H9 (cell line): ENCODE results near the gene TMED7. TPM values are rescaled to one million over a fixed set of nuclear protein-coding genes. Genes with fewer than 3 reads are reported as not detected.
"Not testable (repeated sequence)": the region's sequence is repeated elsewhere in the genome, so short reads cannot be mapped to it uniquely, and the experiment has no call there.

Experiments used
- DNase-seq: peaks from one replicate; pipeline ENCODE4 v3.0.0-alpha.2; 2017
- H2AFZ ChIP-seq: one replicate; pipeline ENCODE4 v1.6.1; 2013; ENCODE audit warnings: mild to moderate bottlenecking, low read length, control low read depth, moderate library complexity
- H2AK5ac ChIP-seq: 2 replicates; pipeline ENCODE4 v1.6.1; 2013; ENCODE audit warnings: low read length, control low read depth, mixed read lengths; ENCODE audit not compliant: insufficient read length
- H2BK120ac ChIP-seq: one replicate; pipeline ENCODE4 v1.6.1; 2013; ENCODE audit warnings: low read depth, mild to moderate bottlenecking, low read length, control low read depth, inconsistent platforms; ENCODE audit not compliant: poor library complexity, severe bottlenecking
- H2BK12ac ChIP-seq: 2 replicates; pipeline ENCODE4 v1.6.1; 2013; ENCODE audit warnings: low read length, control low read depth, mixed read lengths, low read depth; ENCODE audit not compliant: insufficient read length
- H2BK15ac ChIP-seq: 2 replicates; pipeline ENCODE4 v1.6.1; 2013; ENCODE audit warnings: low read depth, low read length, control low read depth
- H2BK20ac ChIP-seq: one replicate; pipeline ENCODE4 v1.6.1; 2013; ENCODE audit warnings: low read depth, mild to moderate bottlenecking, low read length, control low read depth, inconsistent platforms; ENCODE audit not compliant: poor library complexity, severe bottlenecking
- H2BK5ac ChIP-seq: 2 replicates; pipeline ENCODE4 v1.6.1; 2013; ENCODE audit warnings: low read length, control low read depth, mixed read lengths; ENCODE audit not compliant: insufficient read length
- H3K14ac ChIP-seq: 2 replicates; pipeline ENCODE4 v1.6.1; 2013; ENCODE audit warnings: low read length, control low read depth; ENCODE audit not compliant: insufficient read depth
- H3K18ac ChIP-seq: 2 replicates; pipeline ENCODE4 v1.6.1; 2013; ENCODE audit warnings: low read depth, mild to moderate bottlenecking, mixed read lengths, low read length, control low read depth; ENCODE audit not compliant: insufficient read length
- H3K23ac ChIP-seq: 2 replicates; pipeline ENCODE4 v1.6.1; 2013; ENCODE audit warnings: low read length, control low read depth, mixed read lengths, low read depth; ENCODE audit not compliant: insufficient read length
- H3K23me2 ChIP-seq: 2 replicates; pipeline ENCODE4 v1.6.1; 2013; ENCODE audit warnings: low read depth, mild to moderate bottlenecking, mixed read lengths, low read length, control low read depth; ENCODE audit not compliant: insufficient read length, poor library complexity, severe bottlenecking
- H3K27ac ChIP-seq: 2 replicates; pipeline ENCODE4 v1.5.1; 2013; ENCODE audit warnings: low read length, control low read depth, mixed read lengths, low read depth; ENCODE audit not compliant: insufficient read length
- H3K27me3 ChIP-seq: 2 replicates; pipeline ENCODE4 v1.6.1; 2013; ENCODE audit warnings: low read length, control low read depth, inconsistent platforms; ENCODE audit not compliant: insufficient read depth
- H3K4ac ChIP-seq: 2 replicates; pipeline ENCODE4 v1.6.1; 2013; ENCODE audit warnings: low read depth, mild to moderate bottlenecking, control low read depth, inconsistent platforms, low read length, moderate library complexity
- H3K4me1 ChIP-seq: 2 replicates; pipeline ENCODE4 v1.6.1; 2013; ENCODE audit warnings: low read length, control low read depth, inconsistent platforms; ENCODE audit not compliant: insufficient read depth
- H3K4me2 ChIP-seq: 2 replicates; pipeline ENCODE4 v1.6.1; 2013; ENCODE audit warnings: low read length, control low read depth, mixed read lengths; ENCODE audit not compliant: insufficient read length, insufficient read depth
- H3K56ac ChIP-seq: 2 replicates; pipeline ENCODE4 v1.6.1; 2013; ENCODE audit warnings: low read depth, mild to moderate bottlenecking, mixed read lengths, low read length, control low read depth; ENCODE audit not compliant: insufficient read length
- H3K79me1 ChIP-seq: 2 replicates; pipeline ENCODE4 v1.6.1; 2013; ENCODE audit warnings: low read depth, mild to moderate bottlenecking, moderate library complexity, low read length, control low read depth, inconsistent platforms; ENCODE audit not compliant: insufficient read depth, poor library complexity, severe bottlenecking
- H3K79me2 ChIP-seq: 2 replicates; pipeline ENCODE4 v1.6.1; 2013; ENCODE audit warnings: low read length, control low read depth, inconsistent platforms; ENCODE audit not compliant: insufficient read depth
- H3K9ac ChIP-seq: 2 replicates; pipeline ENCODE4 v1.6.1; 2013; ENCODE audit warnings: low read length, control low read depth, mixed read lengths; ENCODE audit not compliant: insufficient read length; ENCODE audit errors: extremely low read depth
- H3K9me3 ChIP-seq: one replicate; pipeline ENCODE4 v1.6.1; 2013; ENCODE audit warnings: low read depth, low read length, inconsistent platforms; ENCODE audit not compliant: control insufficient read depth
- H3T11ph ChIP-seq: one replicate; pipeline ENCODE4 v1.6.1; 2013; ENCODE audit warnings: mild to moderate bottlenecking, low read length, control low read depth, inconsistent platforms
- H4K20me1 ChIP-seq: one replicate; pipeline ENCODE4 v1.6.1; 2013; ENCODE audit not compliant: control insufficient read depth, insufficient read length, insufficient read depth
- H4K5ac ChIP-seq: 2 replicates; pipeline ENCODE4 v1.6.1; 2013; ENCODE audit warnings: low read depth, mild to moderate bottlenecking, mixed read lengths, low read length, control low read depth; ENCODE audit not compliant: insufficient read length
- H4K8ac ChIP-seq: replicated peaks from 2 replicates; pipeline ENCODE4 v1.6.1; 2013; ENCODE audit warnings: low read length, control low read depth, mixed read lengths, low read depth; ENCODE audit not compliant: insufficient read length
- H4K91ac ChIP-seq: 2 replicates; pipeline ENCODE4 v1.6.1; 2013; ENCODE audit warnings: low read depth, mild to moderate bottlenecking, moderate library complexity, mixed read lengths, low read length, control low read depth; ENCODE audit not compliant: insufficient read length
- H3K27ac Mint-ChIP-seq, 3 experiments: 2 replicates in 2 of 3; 3 replicates in 1 of 3; pipeline ENCODE4 v1.8.0; 2020 to 2021; ENCODE audit warnings: mixed read lengths in 3 of 3, mild to moderate bottlenecking in 1 of 3, moderate library complexity in 1 of 3
- H3K27me3 Mint-ChIP-seq: 2 replicates; pipeline ENCODE4 v1.8.0; 2021; ENCODE audit warnings: low read depth, mild to moderate bottlenecking, moderate library complexity, mixed read lengths
- H3K36me3 Mint-ChIP-seq, 3 experiments: 2 replicates in 2 of 3; 3 replicates in 1 of 3; pipeline ENCODE4 v1.8.0; 2020 to 2021; ENCODE audit warnings: low read depth in 3 of 3, mixed read lengths in 3 of 3; ENCODE audit not compliant: insufficient read depth in 1 of 3
- H3K4me1 Mint-ChIP-seq, 2 experiments: 2 replicates each; pipeline ENCODE4 v1.8.0; 2020; ENCODE audit warnings: mixed read lengths in 2 of 2
- H3K4me3 Mint-ChIP-seq, 2 experiments: 2 replicates in 1 of 2; 3 replicates in 1 of 2; pipeline ENCODE4 v1.8.0; 2020 to 2021; ENCODE audit warnings: mild to moderate bottlenecking in 2 of 2, mixed read lengths in 2 of 2, moderate library complexity in 1 of 2
- H3K9me3 Mint-ChIP-seq, 2 experiments: 2 replicates in 1 of 2; 3 replicates in 1 of 2; pipeline ENCODE4 v1.8.0; 2020; ENCODE audit warnings: mild to moderate bottlenecking in 2 of 2, mixed read lengths in 2 of 2, moderate library complexity in 1 of 2
- CTCF ChIP-seq: fragments of 200-600 bp; sonication (generic); conservative IDR thresholded peaks from 3 replicates; pipeline ENCODE4 v1.8.0; 2021; ENCODE audit warnings: antibody characterized with exemption, mild to moderate bottlenecking
- WGBS: extraction: QIAGEN DNeasy Blood & Tissue Kit; methylation state at CpG from one replicate; pipeline ENCODE4 v1.1.7; 2013; ENCODE audit warnings: missing lambda C conversion rate, low lambda C conversion rate, mixed read lengths; ENCODE audit not compliant: insufficient read length; ENCODE audit errors: extremely low coverage; 5-methylcytosine and 5-hydroxymethylcytosine counted together
- total RNA-seq: library from RNA; stranded (reverse); gene quantifications from 2 replicates; pipeline ENCODE4 v1.2.1, GENCODE V29; 2021

Gene TMED7
- total RNA-seq, 1 experiment from 2014 or later: 68.8 TPM

DNA sequence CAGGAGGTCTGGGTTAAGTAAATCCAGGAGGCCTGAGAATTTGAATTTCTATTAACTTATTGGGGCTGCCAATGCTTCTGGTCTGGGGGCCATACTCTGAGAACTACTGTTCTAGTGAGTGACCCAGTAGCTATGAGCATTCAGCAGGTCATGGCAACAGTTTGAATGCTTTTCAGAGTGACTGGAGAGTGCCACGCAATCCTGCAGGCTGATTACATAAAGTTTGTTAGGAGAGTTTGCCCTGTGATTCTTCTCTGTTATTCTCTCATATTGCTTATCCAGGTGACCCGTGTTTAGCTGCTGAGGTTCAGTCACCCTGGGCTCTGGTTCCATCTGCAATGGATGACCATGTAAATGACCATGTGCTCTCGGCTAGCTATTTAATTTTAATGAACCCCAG is 22.2 kb upstream of the TMED7 start:
- Histone ChIP-seq H2BK12ac (no peak overlapping the region), H4K91ac (no peak overlapping the region), H2BK20ac (no peak overlapping the region), H3K9ac (no peak overlapping the region), H4K20me1 (no peaks in the 10 kb centered on the region), H2AK5ac (no peak overlapping the region), H2BK15ac (no peak overlapping the region), H3K9me3 (no peaks in the 10 kb centered on the region), H3K23me2 (no peaks in the 10 kb centered on the region), H2BK5ac (no peak overlapping the region), H4K8ac (no peak overlapping the region), H3K18ac (no peak overlapping the region), H3K79me1 (no peaks in the 10 kb centered on the region), H4K5ac (no peak overlapping the region), H3K4me1 (no peaks in the 10 kb centered on the region; the same call in 1 of the 2 replicates), H3K27me3 (no peaks in the 10 kb centered on the region), H3K23ac (no peak overlapping the region), H3K56ac (no peak overlapping the region), H3K4ac (no peak overlapping the region), H2AFZ (no peak overlapping the region), H3K27ac (no peak overlapping the region), H3K4me2 (no peak overlapping the region), H3K79me2 (no peaks in the 10 kb centered on the region), H2BK120ac (no peak overlapping the region), H3K14ac (no peak overlapping the region), H3T11ph (no peak overlapping the region)
- no peak overlapping the region for H3K4me3 Mint-ChIP-seq
- no CpG with 5 or more reads among the region's 3 CpGs for WGBS
- H3K36me3 Mint-ChIP-seq: no peaks in the 10 kb centered on the region
- no peaks in the 10 kb centered on the region for H3K9me3 Mint-ChIP-seq
- no peaks in the 10 kb centered on the region for H3K27me3 Mint-ChIP-seq
- H3K4me1 Mint-ChIP-seq: peaks cover 2 to 3% of the 10 kb centered on the region in 2 experiments
- TF ChIP-seq CTCF: no peak
- DNase-seq: no peak
- H3K27ac Mint-ChIP-seq: no peak overlapping the region

GRCh38 chr5:115645386-115645785 is 19.6 kb upstream of the TMED7 start:
- H3K18ac ChIP-seq, H3K9me3 Mint-ChIP-seq, H3K9me3 ChIP-seq, H3K27ac Mint-ChIP-seq, H3K4me3 Mint-ChIP-seq, H2BK15ac ChIP-seq, H3K79me2 ChIP-seq, H3K9ac ChIP-seq, H3K36me3 Mint-ChIP-seq, H3K27ac ChIP-seq, H3K27me3 Mint-ChIP-seq, H4K91ac ChIP-seq, H3K4me1 ChIP-seq, H3K14ac ChIP-seq, H3K4me2 ChIP-seq, H3K27me3 ChIP-seq, H4K5ac ChIP-seq, H4K20me1 ChIP-seq, H4K8ac ChIP-seq, H2BK20ac ChIP-seq, H3K23me2 ChIP-seq, H3K56ac ChIP-seq, DNase-seq, H2BK5ac ChIP-seq, H2BK12ac ChIP-seq, H3K4ac ChIP-seq, H3K23ac ChIP-seq, H2AFZ ChIP-seq, H3T11ph ChIP-seq, H3K79me1 ChIP-seq, H2BK120ac ChIP-seq, H2AK5ac ChIP-seq: not testable (repeated sequence)
- no CpG with 5 or more reads among the region's 5 CpGs for WGBS
- peaks cover 9 to 12% of the 10 kb centered on the region in 2 experiments for H3K4me1 Mint-ChIP-seq
